BE2C (cell line): ENCODE results near the gene RASAL1.
"Not testable (repeated sequence)": the region's sequence is repeated elsewhere in the genome, so short reads cannot be mapped to it uniquely, and the experiment has no call there.

Experiments used
- DNase-seq: peaks from one replicate; pipeline ENCODE4 v3.0.0-alpha.2; 2020
- H3K27me3 ChIP-seq: fragments of 250-450 bp; sonication (Bioruptor Pico); 2 replicates; pipeline ENCODE4 v1.5.1; 2020; ENCODE audit warnings: mild to moderate bottlenecking
- H3K36me3 ChIP-seq: fragments of 250-450 bp; sonication (Bioruptor Pico); 2 replicates; pipeline ENCODE4 v1.5.1; 2020; ENCODE audit warnings: mild to moderate bottlenecking
- H3K4me1 ChIP-seq: fragments of 250-450 bp; sonication (Bioruptor Pico); 2 replicates; pipeline ENCODE4 v1.5.1; 2020
- H3K4me3 ChIP-seq: 2 replicates; pipeline ENCODE4 v1.5.1; 2011; ENCODE audit warnings: low read depth, low read length
- H3K9me3 ChIP-seq: fragments of 250-450 bp; sonication (Bioruptor Pico); 2 replicates; pipeline ENCODE4 v1.5.1; 2020
- CTCF ChIP-seq: IDR thresholded peaks from 2 replicates; pipeline ENCODE4 v1.5.1; 2012; ENCODE audit warnings: mild to moderate bottlenecking, low read depth, low read length

RASAL1 gene

GRCh38 chr12:113118142-113118541 is 17.4 kb downstream of the RASAL1 start:
- Histone ChIP-seq H3K36me3 (no peaks in the 10 kb centered on the region), H3K4me3 (no peak overlapping the region), H3K9me3 (no peaks in the 10 kb centered on the region), H3K27me3 (no peaks in the 10 kb centered on the region), H3K4me1 (no peaks in the 10 kb centered on the region)
- TF ChIP-seq CTCF, result no peak
- DNase-seq, result no peak

- not testable (repeated sequence) for H3K4me3 ChIP-seq, H3K27me3 ChIP-seq, H3K4me1 ChIP-seq, DNase-seq, H3K36me3 ChIP-seq, H3K9me3 ChIP-seq
These were observed 17.9 kb downstream of the RASAL1 start for GRCh38 chr12:113117684-113118083.

GRCh38 chr12:113116875-113117274 is 18.7 kb downstream of the RASAL1 start:
- Histone ChIP-seq H3K4me1 (no peaks in the 10 kb centered on the region), H3K9me3 (no peaks in the 10 kb centered on the region), H3K27me3 (no peaks in the 10 kb centered on the region), H3K4me3 (no peak overlapping the region), H3K36me3 (no peaks in the 10 kb centered on the region)
- TF ChIP-seq CTCF, result no peak
- no peak for DNase-seq

- no peaks in the 10 kb centered on the region for H3K4me1 ChIP-seq
- H3K36me3 ChIP-seq, result no peaks in the 10 kb centered on the region
- no peaks in the 10 kb centered on the region for H3K27me3 ChIP-seq
- no peak for TF ChIP-seq CTCF
- H3K4me3 ChIP-seq, result no peak overlapping the region
- H3K9me3 ChIP-seq, result no peaks in the 10 kb centered on the region
- no peak for DNase-seq
These were observed 20.0 kb downstream of the RASAL1 start for GRCh38 chr12:113115455-113116126.

- no peak for TF ChIP-seq CTCF
- H3K4me3 ChIP-seq, result no peak overlapping the region
- no peaks in the 10 kb centered on the region for H3K4me1 ChIP-seq
- no peak for DNase-seq
- H3K27me3 ChIP-seq, result no peaks in the 10 kb centered on the region
- H3K9me3 ChIP-seq, result no peaks in the 10 kb centered on the region
- no peaks in the 10 kb centered on the region for H3K36me3 ChIP-seq
These were observed 20.9 kb downstream of the RASAL1 start for GRCh38 chr12:113114447-113115178.

GRCh38 chr12:113113397-113113796 is 22.2 kb downstream of the RASAL1 start:
- no peaks in the 10 kb centered on the region for H3K27me3 ChIP-seq
- TF ChIP-seq CTCF, result no peak
- H3K36me3 ChIP-seq, result no peaks in the 10 kb centered on the region
- H3K9me3 ChIP-seq, result no peaks in the 10 kb centered on the region
- DNase-seq, result no peak
- no peak overlapping the region for H3K4me3 ChIP-seq
- H3K4me1 ChIP-seq, result no peaks in the 10 kb centered on the region
